Astrocyte (in vitro differentiated cells and primary cell): Measurements from ENCODE around the gene TMEM107. TPM values are rescaled to one million over a fixed set of nuclear protein-coding genes. Genes with fewer than 3 reads are reported as not detected.

Experiments
- DNase-seq: peaks from one replicate; pipeline ENCODE4 v3.0.0-alpha.2; 2010; ENCODE audit warnings: low read depth
- FAIRE-seq: peaks from 2 replicates; lab custom pipeline; 2011; peaks lifted over from hg19 to GRCh38; lab: Jason Lieb, UNC
- H2AFZ ChIP-seq: 2 replicates; pipeline ENCODE4 v1.6.0; 2012; ENCODE audit warnings: low read depth, low read length, inconsistent platforms
- H3K27ac ChIP-seq: 2 replicates; pipeline ENCODE4 v1.5.1; 2011; ENCODE audit warnings: low read depth, low read length, inconsistent platforms
- H3K27me3 ChIP-seq: 2 replicates; pipeline ENCODE4 v1.6.0; 2011; ENCODE audit warnings: low read length, inconsistent platforms; ENCODE audit not compliant: insufficient read depth
- H3K36me3 ChIP-seq: 2 replicates; pipeline ENCODE4 v1.5.1; 2011; ENCODE audit warnings: low read length, inconsistent platforms; ENCODE audit not compliant: insufficient read depth
- H3K4me1 ChIP-seq: 2 replicates; pipeline ENCODE4 v1.5.1; 2011; ENCODE audit warnings: low read length, inconsistent platforms; ENCODE audit not compliant: insufficient read depth
- H3K4me2 ChIP-seq: 2 replicates; pipeline ENCODE4 v1.6.0; 2012; ENCODE audit warnings: low read length, inconsistent platforms
- H3K4me3 ChIP-seq: 2 replicates; pipeline ENCODE4 v1.5.1; 2011; ENCODE audit warnings: low read depth, mild to moderate bottlenecking, low read length, inconsistent platforms; ENCODE audit not compliant: insufficient read depth
- H3K79me2 ChIP-seq: 2 replicates; pipeline ENCODE4 v1.6.0; 2012; ENCODE audit warnings: mild to moderate bottlenecking, low read length, inconsistent platforms; ENCODE audit not compliant: insufficient read depth
- H3K9ac ChIP-seq: 2 replicates; pipeline ENCODE4 v1.6.0; 2012; ENCODE audit warnings: mild to moderate bottlenecking, low read length, inconsistent platforms
- H3K9me3 ChIP-seq: 2 replicates; pipeline ENCODE4 v1.5.1; 2012; ENCODE audit warnings: low read depth, mild to moderate bottlenecking, low read length, inconsistent platforms; ENCODE audit not compliant: insufficient read depth
- H4K20me1 ChIP-seq: 2 replicates; pipeline ENCODE4 v1.6.0; 2012; ENCODE audit warnings: low read length, inconsistent platforms; ENCODE audit not compliant: insufficient read depth
- H3K27ac Mint-ChIP-seq: one replicate; pipeline ENCODE4 v1.8.0; 2021; ENCODE audit warnings: mild to moderate bottlenecking, mixed read lengths; ENCODE audit not compliant: unreplicated experiment
- H3K27me3 Mint-ChIP-seq: one replicate; pipeline ENCODE4 v1.8.0; 2021; ENCODE audit warnings: low read depth, mixed read lengths; ENCODE audit not compliant: unreplicated experiment
- H3K36me3 Mint-ChIP-seq: one replicate; pipeline ENCODE4 v1.8.0; 2021; ENCODE audit warnings: low read depth, mixed read lengths; ENCODE audit not compliant: unreplicated experiment
- H3K4me1 Mint-ChIP-seq: one replicate; pipeline ENCODE4 v1.8.0; 2021; ENCODE audit warnings: low read depth, mixed read lengths; ENCODE audit not compliant: unreplicated experiment
- H3K4me3 Mint-ChIP-seq: one replicate; pipeline ENCODE4 v1.8.0; 2021; ENCODE audit warnings: mild to moderate bottlenecking, moderate library complexity, mixed read lengths; ENCODE audit not compliant: unreplicated experiment
- H3K9me3 Mint-ChIP-seq: one replicate; pipeline ENCODE4 v1.8.0; 2021; ENCODE audit warnings: mild to moderate bottlenecking, mixed read lengths; ENCODE audit not compliant: unreplicated experiment
- CTCF ChIP-seq: IDR thresholded peaks from 2 replicates; pipeline ENCODE4 v1.5.1; 2011; ENCODE audit warnings: low read depth, mild to moderate bottlenecking, inconsistent platforms, low read length, moderate library complexity; ENCODE audit not compliant: insufficient read depth
- EZH2 ChIP-seq: IDR thresholded peaks from 2 replicates; pipeline ENCODE4 v1.6.1; 2012; ENCODE audit warnings: mild to moderate bottlenecking, low read length, inconsistent platforms; ENCODE audit not compliant: insufficient read depth
- total RNA-seq: library from RNA; stranded (reverse); gene quantifications from 2 replicates; pipeline ENCODE4 v1.2.1, GENCODE V29; 2021

TMEM107 gene
- total RNA-seq, 1 donor from 2014 or later: 9.4 TPM

- no peak overlapping the region for H2AFZ ChIP-seq
- no peaks in the 10 kb centered on the region for H3K36me3 Mint-ChIP-seq
- no peaks in the 10 kb centered on the region for H3K27me3 Mint-ChIP-seq
- FAIRE-seq (peak; percentile 73), DNase-seq (peak; percentile 99)
- peaks cover 24% of the 10 kb centered on the region for H4K20me1 ChIP-seq
- H3K27me3 ChIP-seq: no peaks in the 10 kb centered on the region
- H3K36me3 ChIP-seq: no peaks in the 10 kb centered on the region
- H3K27ac Mint-ChIP-seq: no peak overlapping the region
- H3K4me1 Mint-ChIP-seq: no peaks in the 10 kb centered on the region
- peak overlapping the region; percentile 85 for H3K9ac ChIP-seq
- H3K27ac ChIP-seq: peak overlapping the region; percentile 68
- peak overlapping the region; percentile 91 for H3K4me2 ChIP-seq
- H3K4me3 ChIP-seq: peak overlapping the region; percentile 94
- no peaks in the 10 kb centered on the region for H3K9me3 ChIP-seq
- H3K9me3 Mint-ChIP-seq: no peaks in the 10 kb centered on the region
- peaks cover 32% of the 10 kb centered on the region for H3K4me1 ChIP-seq
- no peak overlapping the region for H3K4me3 Mint-ChIP-seq
- TF ChIP-seq EZH2 (no peak), CTCF (no peak)
- H3K79me2 ChIP-seq: peaks cover 15% of the 10 kb centered on the region
Measured at GRCh38 chr17:8187517-8188262, 11.5 kb upstream of the TMEM107 start.

- TF ChIP-seq CTCF (no peak), EZH2 (no peak)
- no peaks in the 10 kb centered on the region for H3K27me3 ChIP-seq
- H3K9me3 ChIP-seq: no peaks in the 10 kb centered on the region
- H3K36me3 ChIP-seq: no peaks in the 10 kb centered on the region
- H2AFZ ChIP-seq: peak overlapping the region; percentile 97
- FAIRE-seq (peak; percentile 92), DNase-seq (peak; percentile 89)
- H3K9ac ChIP-seq: peak overlapping the region; percentile 85
- H3K27ac ChIP-seq: peak overlapping the region; percentile 68
- Mint-ChIP-seq H3K4me3 (no peak overlapping the region), H3K27ac (no peak overlapping the region), H3K36me3 (no peaks in the 10 kb centered on the region), H3K4me1 (no peaks in the 10 kb centered on the region), H3K27me3 (no peaks in the 10 kb centered on the region), H3K9me3 (no peaks in the 10 kb centered on the region)
- H4K20me1 ChIP-seq: peaks cover 24% of the 10 kb centered on the region
- H3K4me2 ChIP-seq: peak overlapping the region; percentile 91
- peak overlapping the region; percentile 94 for H3K4me3 ChIP-seq
- peaks cover 15% of the 10 kb centered on the region for H3K79me2 ChIP-seq
- H3K4me1 ChIP-seq: peaks cover 25% of the 10 kb centered on the region
Measured at GRCh38 chr17:8186787-8187516, 10.8 kb upstream of the TMEM107 start.

- H3K27ac ChIP-seq: peak overlapping the region; percentile 68
- Mint-ChIP-seq H3K9me3 (no peaks in the 10 kb centered on the region), H3K4me1 (no peaks in the 10 kb centered on the region), H3K4me3 (no peak overlapping the region), H3K36me3 (no peaks in the 10 kb centered on the region), H3K27me3 (no peaks in the 10 kb centered on the region), H3K27ac (no peak overlapping the region)
- H3K36me3 ChIP-seq: no peaks in the 10 kb centered on the region
- H3K4me1 ChIP-seq: peaks cover 22% of the 10 kb centered on the region
- no peaks in the 10 kb centered on the region for H3K27me3 ChIP-seq
- no peaks in the 10 kb centered on the region for H3K9me3 ChIP-seq
- DNase-seq: no peak
- peak overlapping the region; percentile 94 for H3K4me3 ChIP-seq
- peaks cover 24% of the 10 kb centered on the region for H4K20me1 ChIP-seq
- peak overlapping the region; percentile 85 for H3K9ac ChIP-seq
- no peak for FAIRE-seq
- H3K4me2 ChIP-seq: peak overlapping the region; percentile 91
- TF ChIP-seq CTCF (no peak), EZH2 (no peak)
- H3K79me2 ChIP-seq: peaks cover 15% of the 10 kb centered on the region
- peak overlapping the region; percentile 97 for H2AFZ ChIP-seq
Measured at GRCh38 chr17:8186446-8186786, 10.2 kb upstream of the TMEM107 start.
